ENCODE results near the gene CD109.

DNA sequence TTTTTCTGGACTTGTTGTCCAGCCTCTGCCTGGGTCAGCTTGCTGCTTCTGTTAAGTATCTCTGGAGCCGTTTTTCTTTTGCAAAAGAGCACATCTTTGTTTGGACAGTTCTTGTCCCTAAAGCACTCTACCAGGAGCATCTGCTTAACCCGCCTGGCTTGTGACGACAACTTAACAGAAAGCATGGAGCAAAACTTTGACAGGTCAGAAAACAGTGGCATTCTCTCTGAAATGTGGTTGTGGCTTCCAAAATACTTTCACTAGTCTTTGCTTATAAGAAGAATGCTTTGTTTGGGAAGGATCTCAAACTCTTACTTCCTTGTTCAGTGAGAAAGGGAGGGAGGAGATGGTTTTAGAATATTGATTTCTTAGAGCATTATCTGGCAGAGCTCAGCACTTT lies 47.6 kb downstream of the CD109 start:
- TF ChIP-seq, protein P1, sequence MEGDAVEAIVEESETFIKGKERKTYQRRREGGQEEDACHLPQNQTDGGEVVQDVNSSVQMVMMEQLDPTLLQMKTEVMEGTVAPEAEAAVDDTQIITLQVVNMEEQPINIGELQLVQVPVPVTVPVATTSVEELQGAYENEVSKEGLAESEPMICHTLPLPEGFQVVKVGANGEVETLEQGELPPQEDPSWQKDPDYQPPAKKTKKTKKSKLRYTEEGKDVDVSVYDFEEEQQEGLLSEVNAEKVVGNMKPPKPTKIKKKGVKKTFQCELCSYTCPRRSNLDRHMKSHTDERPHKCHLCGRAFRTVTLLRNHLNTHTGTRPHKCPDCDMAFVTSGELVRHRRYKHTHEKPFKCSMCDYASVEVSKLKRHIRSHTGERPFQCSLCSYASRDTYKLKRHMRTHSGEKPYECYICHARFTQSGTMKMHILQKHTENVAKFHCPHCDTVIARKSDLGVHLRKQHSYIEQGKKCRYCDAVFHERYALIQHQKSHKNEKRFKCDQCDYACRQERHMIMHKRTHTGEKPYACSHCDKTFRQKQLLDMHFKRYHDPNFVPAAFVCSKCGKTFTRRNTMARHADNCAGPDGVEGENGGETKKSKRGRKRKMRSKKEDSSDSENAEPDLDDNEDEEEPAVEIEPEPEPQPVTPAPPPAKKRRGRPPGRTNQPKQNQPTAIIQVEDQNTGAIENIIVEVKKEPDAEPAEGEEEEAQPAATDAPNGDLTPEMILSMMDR (IDR thresholded peaks at IDR 0.05): no peak
- TF ChIP-seq POLR2A (IDR thresholded peaks at IDR 0.05): no peak
